Brain microvascular endothelial cell (primary cell): ENCODE data around the gene SLC39A5.
A peak's percentile ranks its signal among the peaks of the same experiment; 100 is the strongest.

Source experiments
- DNase-seq: peaks from one replicate; pipeline ENCODE4 v3.0.0-alpha.2; 2020
- H3K27ac ChIP-seq: fragments of 250-450 bp; sonication (Bioruptor Pico); 2 replicates; pipeline ENCODE4 v1.5.1; 2020; ENCODE audit warnings: mild to moderate bottlenecking, moderate library complexity
- H3K27me3 ChIP-seq: fragments of 250-450 bp; sonication (Bioruptor Pico); replicated peaks from 2 replicates; pipeline ENCODE4 v1.5.1; 2020; ENCODE audit warnings: mild to moderate bottlenecking
- H3K36me3 ChIP-seq: fragments of 250-450 bp; sonication (Bioruptor Pico); replicated peaks from 2 replicates; pipeline ENCODE4 v1.5.1; 2020; ENCODE audit warnings: mild to moderate bottlenecking
- H3K4me3 ChIP-seq: 2 replicates; pipeline ENCODE4 v1.5.1; 2011; ENCODE audit warnings: low read depth, mild to moderate bottlenecking, control low read depth, low read length, moderate library complexity
- CTCF ChIP-seq: IDR thresholded peaks from 2 replicates; pipeline ENCODE4 v1.5.1; 2011; ENCODE audit warnings: low read depth, mild to moderate bottlenecking, moderate library complexity, low read length, control low read depth, inconsistent platforms; ENCODE audit errors: missing control alignments
- in situ Hi-C: cut with HindIII; loops from 2 replicates; pipeline ENCODE4 v1.10.0; 2017; ENCODE audit warnings: low sequenced_read_pairs, low pct_ligation_motif_present

The SLC39A5 gene

GRCh38 chr12:56224102-56224701 lies 5.6 kb upstream of the SLC39A5 start, which contains the start of gene NABP2:
NABP2 (plus strand) TSS chr12:56224342; CDS start chr12:56224857, 515 bp downstream.
- peak within 1 kb of the TSS; percentile 77 for H3K4me3 ChIP-seq
- in situ Hi-C loops: no loop called here
- H3K36me3 ChIP-seq: no peaks in the 10 kb centered on the region
- no peaks in the 10 kb centered on the region for H3K27me3 ChIP-seq
- H3K27ac ChIP-seq: peak within 1 kb of the TSS; percentile 30
- DNase-seq: peak; percentile 98
- peak; percentile 80 for TF ChIP-seq CTCF

- in situ Hi-C loops: no loop called here
- TF ChIP-seq CTCF: no peak
- no peak overlapping the region for H3K27ac ChIP-seq
- no peak for DNase-seq
- H3K36me3 ChIP-seq: no peaks in the 10 kb centered on the region
- H3K27me3 ChIP-seq: no peaks in the 10 kb centered on the region
- H3K4me3 ChIP-seq: peak overlapping the region; percentile 77
Measured at GRCh38 chr12:56224954-56225353, 4.9 kb upstream of the SLC39A5 start.

GRCh38 chr12:56229082-56229481 lies 769 bp upstream of the SLC39A5 start:
- Histone ChIP-seq H3K4me3 (no peak overlapping the region), H3K27ac (no peak overlapping the region), H3K27me3 (no peaks in the 10 kb centered on the region), H3K36me3 (no peaks in the 10 kb centered on the region)
- no peak for DNase-seq
- no peak for TF ChIP-seq CTCF
- in situ Hi-C loops: no loop called here

GRCh38 chr12:56230432-56231183 lies 757 bp downstream of the SLC39A5 start:
- TF ChIP-seq CTCF: no peak
- Histone ChIP-seq H3K27ac (no peak overlapping the region), H3K36me3 (no peaks in the 10 kb centered on the region), H3K4me3 (no peak overlapping the region), H3K27me3 (no peaks in the 10 kb centered on the region)
- no peak for DNase-seq
- in situ Hi-C loops: no loop called here

GRCh38 chr12:56231184-56231582 lies 1.3 kb downstream of the SLC39A5 start:
- TF ChIP-seq CTCF: no peak
- peaks cover 1% of the 10 kb centered on the region for H3K36me3 ChIP-seq
- H3K27ac ChIP-seq: no peak overlapping the region
- in situ Hi-C loops: no loop called here
- H3K4me3 ChIP-seq: no peak overlapping the region
- DNase-seq: no peak
- no peaks in the 10 kb centered on the region for H3K27me3 ChIP-seq
